CD4-positive, alpha-beta T cell treated with Interleukin-10 for 1 hour (primary cell): ENCODE data around the gene SUCLG1.
A peak's percentile ranks its signal among the peaks of the same experiment; 100 is the strongest.
"Not testable (repeated sequence)": the region's sequence is repeated elsewhere in the genome, so short reads cannot be mapped to it uniquely, and the experiment has no call there.

Experiments used
- DNase-seq: peaks from one replicate; pipeline ENCODE4 v3.0.0-alpha.2; 2020

Gene SUCLG1

DNA sequence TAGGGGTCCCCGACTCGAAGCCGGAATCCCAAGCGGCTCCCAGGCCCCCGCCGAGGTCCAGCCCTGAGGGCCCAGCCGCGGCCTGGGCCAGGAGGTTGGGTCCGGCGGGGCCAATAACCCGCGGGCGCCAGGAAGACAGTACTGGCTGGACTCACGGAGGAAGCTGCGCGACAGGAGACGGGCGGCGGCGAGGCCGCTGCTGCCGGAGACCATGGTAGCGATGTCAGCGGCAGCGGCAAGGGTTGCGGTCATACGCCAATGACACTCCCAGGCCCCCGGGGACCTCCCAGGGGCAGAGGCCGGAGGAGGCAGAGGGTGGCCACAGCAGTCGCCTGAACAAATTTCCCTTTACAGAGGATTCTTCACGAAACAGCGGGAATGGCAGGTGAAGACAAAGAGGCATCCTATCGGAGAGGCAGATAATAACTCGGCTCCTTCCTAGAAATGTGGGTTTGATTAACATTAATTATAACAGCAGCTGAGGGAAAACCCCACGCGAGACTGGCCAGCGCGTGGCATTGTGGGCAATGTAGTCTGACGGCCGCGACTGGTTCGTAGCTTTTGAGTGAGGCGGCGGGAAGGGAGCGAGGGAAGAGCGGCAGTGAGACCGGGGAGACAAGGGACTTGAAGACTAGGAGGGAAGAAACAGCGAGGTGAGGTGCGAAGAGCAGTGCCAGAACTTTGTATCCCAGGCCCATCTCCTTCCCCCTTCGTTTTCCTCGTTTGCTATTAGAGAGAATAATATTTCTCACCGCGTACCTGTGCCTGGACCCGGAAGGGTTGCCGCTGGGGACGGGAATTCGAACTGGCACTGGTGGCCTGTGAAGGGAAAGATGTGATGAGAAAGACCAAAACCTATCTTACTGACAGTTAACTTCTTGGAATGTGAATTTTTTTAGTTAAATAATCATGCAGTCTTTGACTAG, at the start of gene SUCLG1:
Gene SUCLG1 (minus strand): TSS at position 263 of the 926 bp plus-strand sequence. CDS start 11 bp downstream, at position 252.
- DNase-seq: peak; percentile 88

- DNase-seq: no peak
Measured at GRCh38 chr2:84498150-84498799, 39.2 kb upstream of the SUCLG1 start.

DNA sequence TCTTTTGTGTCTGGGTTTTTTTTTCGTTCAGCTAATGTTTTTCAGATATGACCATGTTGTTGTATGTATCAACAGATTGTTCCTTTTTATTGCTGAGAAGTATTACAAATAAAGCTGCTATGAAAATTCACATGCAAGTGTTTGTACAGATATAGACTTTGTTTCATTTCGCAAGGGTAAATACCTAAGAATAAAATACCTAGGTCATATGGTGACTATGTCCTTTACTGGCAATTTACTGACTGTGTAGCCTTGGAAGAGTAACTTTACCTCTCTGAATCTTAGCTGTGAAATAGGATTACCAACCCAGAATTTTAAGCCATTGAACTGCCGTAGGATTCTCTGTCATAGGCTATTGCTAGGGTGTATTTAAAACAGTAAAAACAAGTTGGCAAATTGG, 38.2 kb upstream of the SUCLG1 start:
- DNase-seq: no peak

GRCh38 chr2:84496386-84496785, 37.3 kb upstream of the SUCLG1 start:
- no peak for DNase-seq

DNA sequence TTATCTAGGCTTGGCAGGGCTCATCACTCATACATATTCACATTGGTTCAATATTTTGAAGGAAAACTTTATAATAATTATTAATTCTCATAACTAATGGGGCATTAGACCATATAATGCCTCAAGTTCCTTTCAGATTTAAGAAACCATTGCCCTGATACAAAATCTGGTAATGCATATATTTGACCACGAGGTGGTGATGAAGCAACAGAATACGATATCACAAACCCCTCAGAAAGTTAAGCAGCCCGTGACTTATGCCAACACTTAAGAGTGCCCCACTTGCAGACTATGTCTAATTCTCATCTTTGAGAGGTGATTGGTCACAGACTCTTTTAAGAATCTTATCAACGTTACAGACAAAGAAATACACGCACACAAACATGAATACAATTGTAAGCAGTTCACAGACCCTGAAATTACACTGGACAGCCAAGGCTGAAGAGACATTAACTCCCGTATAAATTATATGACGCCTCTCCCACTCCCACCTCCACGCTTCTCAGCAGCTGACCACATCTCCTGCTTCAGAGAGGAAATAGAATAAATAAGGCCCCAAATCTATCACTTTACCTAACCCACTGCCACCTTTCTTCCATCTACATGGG, 36.6 kb upstream of the SUCLG1 start:
- DNase-seq: peak; percentile 81

DNA sequence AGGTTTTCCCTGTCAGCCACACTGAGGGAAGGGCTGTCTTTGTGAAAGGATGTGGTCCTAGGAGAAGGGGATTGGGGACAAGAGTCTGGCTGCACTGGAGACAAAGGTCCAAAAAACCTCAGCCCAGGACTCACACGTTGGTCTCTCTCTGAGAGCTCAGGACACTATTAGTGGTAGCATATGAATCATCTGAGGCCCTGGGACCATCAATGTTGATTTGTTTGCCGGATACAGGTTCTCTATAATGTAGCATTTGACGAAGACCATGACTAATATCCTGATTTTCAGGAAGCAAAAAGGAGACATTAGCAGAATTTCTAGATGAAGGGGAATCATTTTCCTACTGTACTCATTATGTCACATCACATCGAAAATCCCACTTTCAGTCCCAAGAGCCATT, 35.0 kb upstream of the SUCLG1 start:
- DNase-seq: no peak

GRCh38 chr2:84493514-84493913, 34.4 kb upstream of the SUCLG1 start:
- DNase-seq: no peak

DNA sequence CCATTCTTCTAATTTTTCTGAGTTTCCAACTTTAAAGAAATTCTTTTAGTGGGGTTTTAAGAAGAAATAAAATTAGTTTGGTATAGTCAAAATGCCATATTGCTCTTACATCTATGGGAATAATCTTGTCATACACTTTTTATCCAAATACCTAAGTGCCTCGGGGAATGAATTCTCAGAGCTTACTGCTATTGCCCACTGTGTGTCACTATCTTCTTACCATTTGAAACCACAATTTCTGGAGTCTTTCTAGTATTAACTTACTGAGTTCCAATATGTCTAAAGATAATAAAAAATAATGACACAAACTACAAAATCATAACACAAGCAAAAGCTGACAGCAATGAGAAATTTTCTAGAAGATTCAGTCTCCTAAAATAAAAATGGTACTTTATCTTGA, 33.5 kb upstream of the SUCLG1 start:
- DNase-seq: no peak

GRCh38 chr2:84491741-84492140, 32.7 kb upstream of the SUCLG1 start:
- DNase-seq: no peak

- DNase-seq: no peak
Measured at GRCh38 chr2:84491256-84491655, 32.2 kb upstream of the SUCLG1 start.

GRCh38 chr2:84487298-84487996, 28.4 kb upstream of the SUCLG1 start:
- DNase-seq: no peak

- no peak for DNase-seq
Measured at GRCh38 chr2:84486441-84487115, 27.5 kb upstream of the SUCLG1 start.

DNA sequence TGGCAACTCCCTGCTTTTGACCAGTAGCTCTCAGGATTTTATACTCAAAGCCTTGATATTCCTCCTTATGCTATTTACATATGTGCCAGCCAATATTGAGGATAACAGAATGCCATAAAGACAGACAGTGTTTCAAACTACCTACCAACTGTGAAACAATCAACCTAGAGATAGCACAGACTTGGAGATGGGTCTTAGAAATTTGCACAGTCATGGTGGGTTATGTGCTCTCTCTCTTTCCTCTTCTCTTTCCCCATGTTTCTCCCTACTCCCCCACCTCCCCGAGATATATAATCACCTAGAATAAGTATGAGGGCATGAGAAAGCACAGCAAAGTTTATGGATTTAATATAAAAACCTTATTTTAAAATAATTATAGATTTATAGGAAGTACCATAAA, 24.2 kb upstream of the SUCLG1 start:
- no peak for DNase-seq

DNA sequence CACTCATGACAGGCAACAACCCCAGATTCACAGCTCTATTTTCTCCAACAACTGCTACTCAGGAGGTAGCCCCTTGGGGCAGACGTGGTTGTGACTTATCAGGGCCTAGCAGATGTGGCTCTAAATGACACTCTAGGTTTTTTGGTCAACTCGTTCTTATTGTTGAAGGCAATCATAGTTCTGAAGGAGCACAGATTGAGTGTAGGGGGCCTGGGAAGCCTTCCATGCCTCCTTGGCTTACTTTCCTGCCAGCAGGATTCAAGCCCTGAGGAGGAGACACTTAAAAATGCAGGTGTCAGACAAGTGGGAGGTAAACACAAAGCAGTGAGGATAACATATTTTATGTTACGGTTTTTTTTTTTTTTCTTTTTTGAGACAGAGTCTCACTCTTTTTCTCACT, 23.5 kb upstream of the SUCLG1 start:
- no peak for DNase-seq

DNA sequence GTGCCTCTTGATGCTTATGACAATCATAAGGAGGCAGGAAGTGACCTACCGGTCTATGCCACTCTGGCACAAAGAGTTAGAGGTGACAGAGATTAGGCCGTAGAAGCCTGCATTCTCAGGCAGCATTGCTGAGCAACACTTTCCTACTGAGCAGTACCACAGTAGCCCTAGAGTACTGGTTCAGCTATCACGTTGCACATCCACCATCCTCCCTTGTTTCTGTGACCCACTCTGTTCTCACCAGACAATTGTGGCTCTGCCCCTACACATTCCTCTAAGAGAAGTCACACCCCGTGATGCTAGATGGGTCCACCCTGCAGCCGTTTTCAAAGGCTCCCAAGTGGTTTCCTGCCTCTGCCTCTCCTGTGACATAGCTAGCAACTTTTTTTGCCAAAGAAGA, 22.6 kb upstream of the SUCLG1 start:
- peak; percentile 14 for DNase-seq

- no peak for DNase-seq
Measured at GRCh38 chr2:84478867-84479266, 19.8 kb upstream of the SUCLG1 start.

- DNase-seq: no peak
Measured at GRCh38 chr2:84477886-84478285, 18.8 kb upstream of the SUCLG1 start.

DNA sequence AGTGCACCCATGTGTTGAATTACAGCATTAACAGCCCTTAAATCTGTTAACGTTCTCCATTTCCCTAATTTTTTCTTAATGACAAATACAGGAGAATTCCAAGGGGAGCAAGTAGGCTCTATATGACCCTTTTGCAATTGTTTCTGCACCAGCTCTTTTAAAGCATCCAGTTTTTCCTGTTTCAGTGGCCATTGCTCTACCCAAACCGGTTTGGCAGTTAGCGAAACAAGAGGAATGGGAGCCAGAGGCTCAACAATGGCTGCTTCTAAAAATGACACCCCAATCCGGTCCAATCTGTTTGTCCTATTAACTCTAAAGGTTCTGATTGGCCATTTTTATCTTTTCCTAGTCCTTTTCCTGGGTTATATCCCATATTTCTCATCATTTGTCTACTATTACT, 15.1 kb upstream of the SUCLG1 start:
- no peak for DNase-seq

GRCh38 chr2:84472856-84473565, 13.9 kb upstream of the SUCLG1 start:
- DNase-seq: no peak

- DNase-seq: not testable (repeated sequence)
Measured at GRCh38 chr2:84472423-84472822, 13.3 kb upstream of the SUCLG1 start.

GRCh38 chr2:84467389-84467788, 8.3 kb upstream of the SUCLG1 start:
- no peak for DNase-seq

- DNase-seq: no peak
Measured at GRCh38 chr2:84461310-84461709, 2.2 kb upstream of the SUCLG1 start.
